NCI-H187 (cell line): Measurements from ENCODE around the gene ZDHHC19.
"Not testable (repeated sequence)": the region's sequence is repeated elsewhere in the genome, so short reads cannot be mapped to it uniquely, and the experiment has no call there.

ENCODE experiments used
- DNase-seq, 2 experiments: peaks; one replicate each; lab custom pipeline; 2025; lab: John Stamatoyannopoulos, UW

The ZDHHC19 gene

DNA sequence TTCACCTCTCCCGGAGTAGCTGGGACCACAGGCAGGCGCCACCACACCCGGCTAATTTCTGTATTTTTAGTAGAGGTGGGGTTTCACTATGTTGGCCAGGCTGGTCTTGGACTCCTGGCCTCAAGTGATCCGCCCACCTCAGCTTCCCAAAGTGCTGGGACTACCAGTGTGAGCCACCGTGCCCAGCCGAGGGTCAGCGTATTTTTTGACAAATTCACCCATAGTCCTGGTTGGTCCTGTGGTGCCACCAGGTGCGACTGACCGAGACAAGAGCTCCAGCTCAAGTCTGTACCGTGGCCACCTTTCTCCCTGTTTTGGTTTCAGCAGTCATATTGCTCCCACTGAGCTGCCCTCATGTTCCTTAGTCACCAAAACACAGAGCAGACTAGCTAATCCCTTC lies 13.9 kb upstream of the ZDHHC19 start:
- DNase-seq = no peak

DNA sequence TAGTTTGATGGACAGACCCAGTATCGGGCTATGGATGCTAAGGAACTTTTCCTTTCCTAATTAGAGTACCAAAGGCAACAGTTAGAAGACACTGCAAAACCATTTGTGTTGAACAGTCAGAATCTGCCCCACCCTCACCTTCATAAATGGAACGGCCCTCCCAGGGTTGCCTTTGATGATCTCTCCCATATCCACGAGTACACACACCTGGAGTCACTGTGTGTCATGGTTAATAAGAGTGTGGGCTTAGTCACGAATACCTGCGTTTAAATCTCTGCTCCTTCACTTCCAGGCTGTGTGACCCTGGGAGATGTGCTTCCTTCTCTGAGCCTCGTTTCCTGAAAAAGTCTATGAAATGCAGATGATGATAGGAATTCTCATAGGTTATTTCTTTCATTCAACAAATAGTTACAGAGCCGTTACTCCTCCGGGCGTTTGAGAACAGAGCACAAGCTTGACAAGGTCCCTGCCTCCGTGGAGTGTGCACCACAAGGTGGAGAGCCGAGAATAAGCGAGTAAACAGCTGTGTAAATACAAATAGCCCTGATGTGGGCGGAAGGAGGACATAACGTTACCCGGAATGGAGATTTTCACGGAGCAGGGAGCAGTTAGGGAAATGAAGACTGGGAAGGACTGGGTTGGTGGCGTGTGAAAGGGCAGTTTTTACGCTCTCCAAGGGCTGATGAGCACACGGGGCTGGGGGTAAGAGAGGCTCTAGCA lies 11.8 kb upstream of the ZDHHC19 start:
- DNase-seq = no peak

DNA sequence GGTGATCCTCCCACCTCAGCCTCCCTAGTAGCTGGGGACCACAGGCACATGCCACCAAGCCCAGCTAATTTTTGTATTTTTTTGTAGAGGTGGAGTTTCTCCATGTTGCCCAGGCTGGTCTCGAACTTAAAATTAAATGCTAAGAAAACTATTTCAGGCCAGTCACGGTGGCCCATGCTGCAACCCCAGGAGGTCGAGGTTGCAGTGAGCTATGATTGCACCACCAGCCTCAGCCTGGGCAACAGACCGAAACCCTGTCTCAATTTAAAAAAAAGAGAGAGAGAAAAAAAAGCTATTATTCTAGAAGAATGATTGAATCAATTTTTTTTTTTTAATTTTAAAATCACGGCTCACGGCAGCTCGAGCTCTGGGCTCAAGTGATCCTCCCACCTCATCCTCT lies 9.8 kb upstream of the ZDHHC19 start:
- no peak for DNase-seq

- DNase-seq = no peak
Observed at GRCh38 chr3:196220587-196220986, 9.4 kb upstream of the ZDHHC19 start.

GRCh38 chr3:196219970-196220311 lies 8.7 kb upstream of the ZDHHC19 start:
- DNase-seq = no peak

DNA sequence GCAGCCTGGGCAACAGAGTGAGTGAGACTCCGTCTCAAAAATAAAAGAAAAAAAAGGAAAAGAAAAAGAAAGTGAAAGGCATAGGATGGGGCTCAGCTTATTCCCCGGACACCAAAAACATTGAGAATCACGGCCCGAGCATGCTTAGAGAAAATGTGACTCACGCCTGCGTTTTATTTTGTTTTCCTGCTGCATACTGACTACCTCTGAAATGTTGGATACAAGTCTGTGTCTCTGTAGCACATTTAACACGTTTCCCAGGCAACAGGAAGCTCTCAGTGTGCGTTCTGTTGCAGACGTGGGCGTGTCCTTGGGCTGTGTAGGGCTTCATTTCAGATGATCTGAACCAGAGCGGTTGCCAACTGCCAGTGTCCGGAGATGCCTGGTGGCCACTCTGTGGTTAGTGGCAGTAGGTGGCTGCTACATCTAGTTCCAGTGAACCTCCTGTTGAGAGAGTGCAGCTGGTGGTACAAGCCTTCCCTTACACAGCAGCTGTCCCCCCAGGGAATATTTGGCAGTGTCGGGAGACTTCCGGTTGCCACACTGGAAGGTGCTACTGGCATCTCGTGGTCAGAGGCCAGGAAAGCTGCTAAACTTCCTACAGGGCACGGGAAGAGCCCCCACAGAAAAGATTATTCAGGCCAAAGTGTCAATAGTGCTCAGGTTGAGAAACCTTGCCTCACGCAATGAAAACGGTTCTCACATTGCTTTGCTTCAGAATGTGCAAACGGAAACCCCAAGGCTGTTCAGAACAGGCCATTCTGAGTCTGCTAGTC lies 8.2 kb upstream of the ZDHHC19 start:
- peak; percentile 32 to 37 for DNase-seq

DNA sequence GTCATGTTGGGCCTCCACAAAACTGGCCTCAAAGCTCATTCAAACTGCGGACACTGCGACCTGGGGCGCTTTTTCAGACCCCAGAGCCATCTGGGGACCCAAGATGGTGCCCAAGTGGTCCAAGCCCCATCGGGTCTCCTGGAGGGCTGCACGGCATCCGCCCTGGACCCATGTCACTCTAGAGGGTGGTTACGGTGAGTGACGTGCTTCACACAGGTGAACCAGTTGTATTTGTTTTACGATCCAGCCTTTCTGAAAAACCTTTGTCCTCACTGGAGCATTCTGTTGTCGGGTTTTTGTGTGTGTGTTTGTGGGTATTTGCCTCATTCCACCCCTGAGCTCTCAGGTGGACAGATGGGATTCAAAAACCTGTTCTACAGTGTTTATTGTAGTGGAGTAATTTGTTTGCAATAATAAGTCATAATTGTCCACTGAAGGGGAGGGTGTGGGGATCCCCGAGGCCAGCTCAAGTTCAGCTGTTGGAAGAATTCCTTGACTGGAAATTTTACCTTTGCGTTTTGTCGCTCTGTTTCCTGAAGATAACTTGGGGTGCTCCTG lies 7.0 kb upstream of the ZDHHC19 start:
- DNase-seq = no peak

- DNase-seq = no peak
Observed at GRCh38 chr3:196217307-196218154, 6.3 kb upstream of the ZDHHC19 start.

DNA sequence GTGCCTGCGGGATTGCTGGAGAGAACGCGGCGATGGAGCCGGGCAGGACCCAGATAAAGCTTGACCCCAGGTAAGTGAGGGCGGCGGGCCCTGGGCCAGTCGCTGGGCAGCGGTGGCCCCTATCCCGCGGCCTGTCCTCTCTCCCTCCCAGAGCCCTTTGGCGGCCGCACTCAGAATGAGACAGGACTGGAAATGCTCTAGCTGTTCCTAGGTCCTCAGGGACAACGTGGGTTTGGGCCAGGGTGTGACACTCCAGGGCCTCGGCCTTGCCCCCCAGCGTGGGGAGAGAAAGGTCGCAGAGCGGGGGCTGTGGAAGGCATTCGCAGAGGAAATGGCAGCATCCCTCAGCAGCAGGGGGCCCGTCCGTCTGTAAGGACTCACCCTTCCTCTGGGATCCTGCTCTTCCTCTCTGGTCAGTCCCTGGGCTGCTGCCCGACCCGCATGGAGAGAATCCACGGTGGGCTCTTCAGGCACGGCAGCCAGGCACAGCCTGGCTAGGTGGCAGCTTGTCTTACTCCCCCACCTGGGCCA lies 5.5 kb upstream of the ZDHHC19 start:
- no peak for DNase-seq

- DNase-seq = no peak
Observed at GRCh38 chr3:196216089-196216564, 4.9 kb upstream of the ZDHHC19 start, which contains the start of gene SLC51A. TSS of gene SLC51A (plus strand) at chr3:196216534. CDS start at chr3:196216713, 179 bp downstream.

DNA sequence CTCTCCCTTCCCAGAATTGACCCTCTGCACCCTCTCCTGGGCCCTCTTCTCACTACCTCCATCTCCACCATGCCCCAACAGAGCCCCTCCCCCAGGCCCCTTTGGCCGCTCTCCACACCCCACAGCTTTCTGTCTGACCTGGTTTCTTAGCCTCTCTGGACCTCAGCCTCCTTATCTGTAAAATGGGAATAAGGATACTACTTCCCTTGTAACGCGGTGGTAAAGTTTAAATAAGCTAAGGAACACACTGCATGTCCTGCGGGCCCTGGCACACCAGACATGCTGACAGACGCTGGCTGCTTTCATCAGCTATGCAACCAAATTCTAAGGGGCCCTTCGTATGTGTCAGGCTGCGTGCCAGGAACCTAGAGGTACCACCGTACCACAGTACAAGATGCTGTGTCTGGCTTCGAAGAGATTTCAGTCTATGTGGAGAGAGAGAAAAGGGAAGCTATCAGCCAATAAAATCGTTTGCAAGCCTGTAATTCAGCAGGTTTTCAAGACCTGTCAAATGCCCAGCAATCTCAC lies 4.4 kb upstream of the ZDHHC19 start:
- DNase-seq = no peak

GRCh38 chr3:196214783-196215441 lies 3.7 kb upstream of the ZDHHC19 start:
- no peak for DNase-seq

DNA sequence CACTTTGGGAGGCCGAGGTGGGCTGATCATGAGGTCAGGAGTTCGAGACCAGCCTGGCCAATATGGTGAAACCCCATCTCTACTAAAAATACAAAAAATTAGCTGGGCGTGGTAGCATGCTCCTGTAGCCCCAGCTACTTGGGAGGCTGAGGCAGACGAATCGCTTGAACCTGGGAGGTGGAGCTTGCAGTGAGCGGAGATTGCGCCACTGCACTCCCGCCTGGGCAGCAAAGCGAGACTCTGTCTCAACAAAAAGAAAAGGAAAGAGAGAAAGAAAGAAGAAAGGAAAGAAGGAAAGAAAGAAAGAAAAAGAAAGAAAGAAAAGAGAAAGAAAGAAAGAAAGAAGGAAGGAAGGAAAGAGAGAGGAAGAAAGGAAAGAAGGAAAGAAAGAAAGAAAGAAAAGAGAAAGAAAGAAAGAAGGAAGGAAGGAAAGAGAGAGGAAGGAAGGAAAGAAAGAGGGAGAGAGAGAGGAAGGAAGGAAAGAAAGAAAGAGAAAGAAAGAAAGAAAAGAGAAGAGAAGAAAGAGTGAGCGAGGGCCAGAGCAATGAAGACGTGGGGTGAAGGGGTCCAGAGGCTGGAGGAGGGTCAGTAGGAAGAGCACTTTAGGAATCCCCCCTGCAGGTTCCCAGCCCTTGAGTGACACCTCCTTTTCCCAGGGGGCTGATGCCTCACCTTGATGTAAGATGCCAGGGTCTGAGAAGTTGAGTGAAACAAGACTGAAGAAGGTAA lies 1.1 kb downstream of the ZDHHC19 start:
- not testable (repeated sequence) for DNase-seq

GRCh38 chr3:196208942-196209695 lies 2.1 kb downstream of the ZDHHC19 start:
- DNase-seq = no peak

DNA sequence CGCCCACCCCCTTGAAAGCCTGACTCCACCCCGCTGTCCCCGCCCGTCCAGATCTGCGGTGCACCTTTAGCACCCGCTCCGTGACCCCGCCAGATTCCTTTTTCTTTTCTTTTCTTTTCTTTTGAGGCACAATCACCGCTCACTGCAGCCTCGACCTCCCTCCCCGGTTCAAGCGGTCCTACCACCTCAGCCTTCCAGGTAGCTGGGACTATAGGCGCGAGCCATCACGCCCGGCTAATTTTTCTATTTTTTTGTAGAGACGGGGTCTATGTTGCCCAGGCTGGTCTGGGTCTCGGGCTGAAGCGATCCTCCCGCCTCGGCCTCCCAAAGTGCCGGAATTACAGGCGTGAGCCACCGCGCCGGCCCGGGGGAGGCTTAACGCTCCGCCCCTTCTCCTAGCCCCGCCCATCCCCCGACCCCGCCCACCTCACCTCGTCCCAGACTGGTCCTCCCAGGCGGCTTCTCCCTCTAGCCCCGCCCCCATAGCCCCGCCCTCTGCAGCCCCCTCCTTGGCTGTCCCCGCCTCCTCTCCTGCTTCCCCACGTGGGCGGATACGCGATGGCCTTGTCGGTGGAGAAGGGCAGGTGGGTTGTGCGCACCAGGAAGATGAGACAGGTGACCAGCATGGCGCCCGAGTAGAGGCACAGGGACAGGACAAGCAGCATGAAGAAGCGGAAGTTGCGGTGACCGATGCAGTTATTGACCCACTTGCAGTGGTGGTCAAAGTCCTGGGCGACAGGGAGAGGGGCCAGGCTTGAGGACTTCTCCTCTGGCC lies 3.2 kb downstream of the ZDHHC19 start:
- peak; percentile 56 to 77 for DNase-seq

DNA sequence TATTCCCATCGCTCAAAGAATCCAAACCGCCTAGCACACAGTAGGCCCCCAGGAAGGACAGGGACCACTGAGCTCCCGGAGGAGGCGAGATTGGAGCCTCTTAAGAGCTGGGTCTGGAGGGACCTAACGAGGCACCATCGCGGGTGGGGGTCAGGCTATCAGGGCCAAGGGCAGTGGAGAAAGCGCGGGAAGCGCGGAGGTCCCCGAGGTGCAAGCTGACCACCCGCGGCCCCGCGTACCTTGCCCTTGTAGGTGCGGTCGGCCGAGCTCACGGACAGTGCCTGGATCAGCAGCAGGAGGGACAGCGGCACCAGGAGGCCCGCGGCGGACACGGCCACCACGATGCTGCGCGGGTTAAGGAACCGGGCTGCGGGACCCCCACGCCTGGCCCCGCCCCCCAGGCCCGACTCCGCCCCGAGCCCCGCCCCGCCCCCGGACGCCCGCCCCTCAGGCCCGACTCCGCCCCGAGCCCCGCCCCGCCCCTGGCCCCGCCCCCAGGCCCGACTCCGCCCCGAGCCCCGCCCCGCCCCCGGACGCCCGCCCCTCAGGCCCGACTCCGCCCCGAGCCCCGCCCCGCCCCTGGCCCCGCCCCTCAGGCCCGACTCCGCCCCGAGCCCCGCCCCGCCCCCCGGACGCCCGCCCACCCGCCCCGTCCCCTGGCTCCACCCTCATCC lies 3.9 kb downstream of the ZDHHC19 start:
- no peak for DNase-seq

- not testable (repeated sequence) for DNase-seq
Observed at GRCh38 chr3:196205442-196206205, 5.6 kb downstream of the ZDHHC19 start.
